Upper lobe of left lung (tissue), 4 donors: Measurements from ENCODE around the gene PLXNA4.

Source experiments
- CTCF ChIP-seq, 6 experiments: fragments of 450-650 bp in 4 of 6; fragments of 200-600 bp in 2 of 6; sonication (generic) in 2 of 6; IDR thresholded peaks; one replicate each; pipeline ENCODE4 v1.5.1; 2016 to 2019; ENCODE audit warnings: antibody characterized with exemption in 6 of 6
- POLR2A ChIP-seq, 4 donors: fragments of 450-650 bp; IDR thresholded peaks; one replicate each; pipeline ENCODE4 v1.5.1; 2016 to 2017; ENCODE audit warnings: antibody characterized with exemption in 4 of 4, mild to moderate bottlenecking in 2 of 4
- POLR2AphosphoS5 ChIP-seq, 2 donors: sonication (generic); formaldehyde crosslinking; IDR thresholded peaks; one replicate each; pipeline ENCODE4 v1.5.1; 2017; ENCODE audit warnings: antibody characterized with exemption in 2 of 2

- TF ChIP-seq CTCF (IDR thresholded peaks at IDR 0.05), result no peak
- no peak for TF ChIP-seq POLR2A (IDR thresholded peaks at IDR 0.05)
- TF ChIP-seq POLR2AphosphoS5 (IDR thresholded peaks at IDR 0.05), result no peak
These were observed 497.2 kb downstream of the PLXNA4 start for GRCh38 chr7:132078891-132079735.
